HG03439 (cell line): ENCODE results near the gene SMYD2.

ENCODE experiments used
- ATAC-seq: cut with Tn5 transposase; IDR thresholded peaks from one replicate; pipeline ENCODE4 v1.9.1; 2021; ENCODE audit warnings: mild to moderate bottlenecking, moderate library complexity; ENCODE audit not compliant: unreplicated experiment

The SMYD2 gene

GRCh38 chr1:214384373-214385079 is 103.6 kb downstream of the SMYD2 start:
- no peak for ATAC-seq

GRCh38 chr1:214385428-214385827 is 104.5 kb downstream of the SMYD2 start:
- ATAC-seq: no peak

- no peak for ATAC-seq
These were observed 105.4 kb downstream of the SMYD2 start for GRCh38 chr1:214386333-214386732.
